ENCODE results near the gene FFAR3.

Gene FFAR3

GRCh38 chr19:35403116-35403760, 45.0 kb downstream of the FFAR3 start:
- DNase-seq (ENCODE audit: low spot score) = no peak

- DNase-seq (ENCODE audit: low spot score) = no peak
These were observed 46.8 kb downstream of the FFAR3 start for GRCh38 chr19:35404879-35405622.

GRCh38 chr19:35407619-35408018, 49.4 kb downstream of the FFAR3 start:
- no peak for DNase-seq (ENCODE audit: low spot score)

- no peak for DNase-seq (ENCODE audit: low spot score)
These were observed 50.3 kb downstream of the FFAR3 start for GRCh38 chr19:35408284-35409171.

GRCh38 chr19:35409191-35409590, 50.9 kb downstream of the FFAR3 start:
- DNase-seq (ENCODE audit: low spot score) = no peak
